Measurements from ENCODE around the gene TEP1. TPM values are rescaled to one million over a fixed set of nuclear protein-coding genes. Genes with fewer than 3 reads are reported as not detected.

Gene TEP1
- total and polyA plus RNA-seq, 10 of the 15 experiments (the other 5 are each of a cell fraction or from before 2014, with no cell fraction given): 3.3 to 29.7 (median 16.8) TPM

GRCh38 chr14:20343092-20343861 is 70.0 kb downstream of the TEP1 start, which contains the start of gene PARP2 (continued):
- TF ChIP-seq, protein P1, sequence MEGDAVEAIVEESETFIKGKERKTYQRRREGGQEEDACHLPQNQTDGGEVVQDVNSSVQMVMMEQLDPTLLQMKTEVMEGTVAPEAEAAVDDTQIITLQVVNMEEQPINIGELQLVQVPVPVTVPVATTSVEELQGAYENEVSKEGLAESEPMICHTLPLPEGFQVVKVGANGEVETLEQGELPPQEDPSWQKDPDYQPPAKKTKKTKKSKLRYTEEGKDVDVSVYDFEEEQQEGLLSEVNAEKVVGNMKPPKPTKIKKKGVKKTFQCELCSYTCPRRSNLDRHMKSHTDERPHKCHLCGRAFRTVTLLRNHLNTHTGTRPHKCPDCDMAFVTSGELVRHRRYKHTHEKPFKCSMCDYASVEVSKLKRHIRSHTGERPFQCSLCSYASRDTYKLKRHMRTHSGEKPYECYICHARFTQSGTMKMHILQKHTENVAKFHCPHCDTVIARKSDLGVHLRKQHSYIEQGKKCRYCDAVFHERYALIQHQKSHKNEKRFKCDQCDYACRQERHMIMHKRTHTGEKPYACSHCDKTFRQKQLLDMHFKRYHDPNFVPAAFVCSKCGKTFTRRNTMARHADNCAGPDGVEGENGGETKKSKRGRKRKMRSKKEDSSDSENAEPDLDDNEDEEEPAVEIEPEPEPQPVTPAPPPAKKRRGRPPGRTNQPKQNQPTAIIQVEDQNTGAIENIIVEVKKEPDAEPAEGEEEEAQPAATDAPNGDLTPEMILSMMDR (IDR thresholded peaks at IDR 0.05 in 2 of 3, conservative IDR thresholded peaks at IDR 0.05 in 1 of 3; ENCODE audit: control insufficient read depth in 2 of 3, extremely low read depth in 1 of 3, insufficient read depth in 1 of 3, low read depth in 3 of 3, low read length in 3 of 3): no peak
- TF ChIP-seq, protein P2, sequence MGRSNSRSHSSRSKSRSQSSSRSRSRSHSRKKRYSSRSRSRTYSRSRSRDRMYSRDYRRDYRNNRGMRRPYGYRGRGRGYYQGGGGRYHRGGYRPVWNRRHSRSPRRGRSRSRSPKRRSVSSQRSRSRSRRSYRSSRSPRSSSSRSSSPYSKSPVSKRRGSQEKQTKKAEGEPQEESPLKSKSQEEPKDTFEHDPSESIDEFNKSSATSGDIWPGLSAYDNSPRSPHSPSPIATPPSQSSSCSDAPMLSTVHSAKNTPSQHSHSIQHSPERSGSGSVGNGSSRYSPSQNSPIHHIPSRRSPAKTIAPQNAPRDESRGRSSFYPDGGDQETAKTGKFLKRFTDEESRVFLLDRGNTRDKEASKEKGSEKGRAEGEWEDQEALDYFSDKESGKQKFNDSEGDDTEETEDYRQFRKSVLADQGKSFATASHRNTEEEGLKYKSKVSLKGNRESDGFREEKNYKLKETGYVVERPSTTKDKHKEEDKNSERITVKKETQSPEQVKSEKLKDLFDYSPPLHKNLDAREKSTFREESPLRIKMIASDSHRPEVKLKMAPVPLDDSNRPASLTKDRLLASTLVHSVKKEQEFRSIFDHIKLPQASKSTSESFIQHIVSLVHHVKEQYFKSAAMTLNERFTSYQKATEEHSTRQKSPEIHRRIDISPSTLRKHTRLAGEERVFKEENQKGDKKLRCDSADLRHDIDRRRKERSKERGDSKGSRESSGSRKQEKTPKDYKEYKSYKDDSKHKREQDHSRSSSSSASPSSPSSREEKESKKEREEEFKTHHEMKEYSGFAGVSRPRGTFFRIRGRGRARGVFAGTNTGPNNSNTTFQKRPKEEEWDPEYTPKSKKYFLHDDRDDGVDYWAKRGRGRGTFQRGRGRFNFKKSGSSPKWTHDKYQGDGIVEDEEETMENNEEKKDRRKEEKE (IDR thresholded peaks at IDR 0.05): no peak
- TF ChIP-seq NBN (IDR thresholded peaks at IDR 0.05) (peak; percentile 94), TCF3 (IDR thresholded peaks at IDR 0.05; ENCODE audit: borderline replicate concordance, insufficient read depth, low read depth, low read length) (peak; percentile 94), FOXK2 (IDR thresholded peaks at IDR 0.05) (no peak)
